ENCODE results near the gene RPS27A.
A peak's percentile ranks its signal among the peaks of the same experiment; 100 is the strongest.
"Not testable (repeated sequence)": the region's sequence is repeated elsewhere in the genome, so short reads cannot be mapped to it uniquely, and the experiment has no call there.

Gene RPS27A

DNA sequence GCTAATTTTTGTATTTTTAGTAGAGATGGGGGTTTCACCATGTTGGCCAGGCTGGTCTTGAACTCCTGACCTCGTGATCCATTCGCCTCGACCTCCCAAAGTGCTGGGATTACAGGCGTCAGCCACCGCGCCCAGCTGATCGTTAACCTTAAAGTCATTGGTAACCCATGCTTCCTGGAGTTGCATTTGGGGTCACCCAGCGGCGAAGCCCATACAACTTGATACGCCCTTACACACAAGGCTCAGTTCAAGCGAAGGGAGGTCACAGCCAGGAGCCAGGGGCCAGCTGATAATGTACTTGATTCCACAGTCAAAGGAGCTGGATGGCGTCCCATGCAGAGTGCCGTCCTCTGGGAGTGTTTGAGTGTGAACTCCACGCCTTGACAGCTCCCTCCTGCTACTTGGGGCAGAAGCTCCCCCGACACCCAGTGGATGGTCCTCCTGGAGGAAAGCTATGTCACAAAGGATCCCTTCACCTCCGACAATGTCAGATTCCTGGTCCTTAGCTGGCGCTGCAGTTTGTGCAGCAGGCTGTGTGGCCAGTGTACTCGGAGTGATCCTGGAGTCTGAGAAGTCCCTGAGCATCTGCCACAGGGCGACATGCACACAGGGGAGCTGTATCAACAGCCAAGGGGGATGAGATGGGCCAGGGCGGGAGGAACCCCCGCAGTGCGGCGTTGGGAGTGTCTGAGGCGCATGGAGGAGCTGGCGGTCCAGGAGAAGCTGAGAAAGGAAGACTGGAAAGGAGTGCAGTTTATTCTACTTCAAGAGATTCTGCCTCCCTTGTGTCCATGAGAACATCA is 8.3 kb upstream of the RPS27A start:
- ATAC-seq (ENCODE audit: insufficient read depth, low read depth) (no peak), DNase-seq (no peak)
- Histone ChIP-seq H3K27me3 (ENCODE audit: insufficient read depth, low read length, poor library complexity) (no peaks in the 10 kb centered on the region), H3K4me2 (ENCODE audit: insufficient read depth, low read length) (no peak overlapping the region), H3K4me3 (ENCODE audit: low read depth in 1 of 2, low read length in 2 of 2) (no peak overlapping the region), H3K9me3 (ENCODE audit: insufficient read depth, low read length, severe bottlenecking) (no peaks in the 10 kb centered on the region), H2AFZ (ENCODE audit: low read depth, low read length) (no peak overlapping the region), H3K4me1 (ENCODE audit: insufficient read depth, low read length) (peaks cover 12% of the 10 kb centered on the region), H4K20me1 (ENCODE audit: insufficient read depth, low read length) (no peaks in the 10 kb centered on the region; the same call in 1 of the 2 replicates), H3K36me3 (ENCODE audit: insufficient read depth, low read length) (peaks cover 16% of the 10 kb centered on the region), H3K9ac (ENCODE audit: low read depth, low read length) (no peak overlapping the region), H3K27ac (ENCODE audit: low read length) (no peak overlapping the region), H3K79me2 (ENCODE audit: insufficient read depth, low read length) (peaks cover 45% of the 10 kb centered on the region)
- TF ChIP-seq EZH2 (IDR thresholded peaks at IDR 0.05; ENCODE audit: borderline replicate concordance, low read depth, low read length, severe bottlenecking) = no peak
- TF ChIP-seq, protein P1, sequence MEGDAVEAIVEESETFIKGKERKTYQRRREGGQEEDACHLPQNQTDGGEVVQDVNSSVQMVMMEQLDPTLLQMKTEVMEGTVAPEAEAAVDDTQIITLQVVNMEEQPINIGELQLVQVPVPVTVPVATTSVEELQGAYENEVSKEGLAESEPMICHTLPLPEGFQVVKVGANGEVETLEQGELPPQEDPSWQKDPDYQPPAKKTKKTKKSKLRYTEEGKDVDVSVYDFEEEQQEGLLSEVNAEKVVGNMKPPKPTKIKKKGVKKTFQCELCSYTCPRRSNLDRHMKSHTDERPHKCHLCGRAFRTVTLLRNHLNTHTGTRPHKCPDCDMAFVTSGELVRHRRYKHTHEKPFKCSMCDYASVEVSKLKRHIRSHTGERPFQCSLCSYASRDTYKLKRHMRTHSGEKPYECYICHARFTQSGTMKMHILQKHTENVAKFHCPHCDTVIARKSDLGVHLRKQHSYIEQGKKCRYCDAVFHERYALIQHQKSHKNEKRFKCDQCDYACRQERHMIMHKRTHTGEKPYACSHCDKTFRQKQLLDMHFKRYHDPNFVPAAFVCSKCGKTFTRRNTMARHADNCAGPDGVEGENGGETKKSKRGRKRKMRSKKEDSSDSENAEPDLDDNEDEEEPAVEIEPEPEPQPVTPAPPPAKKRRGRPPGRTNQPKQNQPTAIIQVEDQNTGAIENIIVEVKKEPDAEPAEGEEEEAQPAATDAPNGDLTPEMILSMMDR (IDR thresholded peaks at IDR 0.05; ENCODE audit: borderline replicate concordance, extremely low read depth, low read length, poor library complexity, severe bottlenecking) = no peak

DNA sequence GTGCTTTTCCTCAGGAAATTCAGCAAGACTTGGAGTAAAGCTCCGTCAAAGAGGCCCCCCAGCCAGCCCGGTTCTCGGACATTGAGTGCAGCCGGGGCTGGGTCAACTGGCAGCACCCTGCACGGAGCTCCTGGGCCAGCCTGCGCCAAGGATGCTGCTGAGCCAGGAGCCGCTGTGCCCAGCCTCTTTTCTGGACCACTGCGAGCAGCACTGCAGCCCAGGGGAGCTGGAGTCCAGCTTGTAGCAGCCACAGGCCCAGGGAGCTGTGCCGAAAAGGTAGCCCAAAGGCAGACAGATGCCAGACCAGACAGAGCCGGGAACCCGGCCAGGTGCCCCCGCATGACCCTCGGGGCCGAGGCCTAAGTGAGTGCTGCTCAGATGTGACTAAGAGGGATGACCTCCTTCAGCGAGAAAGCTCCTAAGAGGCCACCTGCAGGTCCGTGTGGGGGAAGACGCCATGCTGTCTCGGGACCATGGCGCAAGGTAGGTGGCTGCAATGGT is 7.7 kb upstream of the RPS27A start:
- H3K36me3 ChIP-seq (ENCODE audit: insufficient read depth, low read length) = peaks cover 16% of the 10 kb centered on the region
- no peak overlapping the region for H3K4me3 ChIP-seq (ENCODE audit: low read depth in 1 of 2, low read length in 2 of 2)
- H3K79me2 ChIP-seq (ENCODE audit: insufficient read depth, low read length) = peaks cover 50% of the 10 kb centered on the region
- no peak for DNase-seq
- H3K9me3 ChIP-seq (ENCODE audit: insufficient read depth, low read length, severe bottlenecking) = no peaks in the 10 kb centered on the region
- ATAC-seq (ENCODE audit: insufficient read depth, low read depth) = no peak
- no peak overlapping the region for H3K9ac ChIP-seq (ENCODE audit: low read depth, low read length)
- TF ChIP-seq EZH2 (IDR thresholded peaks at IDR 0.05; ENCODE audit: borderline replicate concordance, low read depth, low read length, severe bottlenecking) = no peak
- H2AFZ ChIP-seq (ENCODE audit: low read depth, low read length) = no peak overlapping the region
- H3K27ac ChIP-seq (ENCODE audit: low read length) = no peak overlapping the region
- no peaks in the 10 kb centered on the region for H3K27me3 ChIP-seq (ENCODE audit: insufficient read depth, low read length, poor library complexity)
- no peak overlapping the region for H3K4me2 ChIP-seq (ENCODE audit: insufficient read depth, low read length)
- no peaks in the 10 kb centered on the region; the same call in 1 of the 2 replicates for H4K20me1 ChIP-seq (ENCODE audit: insufficient read depth, low read length)
- peaks cover 17% of the 10 kb centered on the region for H3K4me1 ChIP-seq (ENCODE audit: insufficient read depth, low read length)

DNA sequence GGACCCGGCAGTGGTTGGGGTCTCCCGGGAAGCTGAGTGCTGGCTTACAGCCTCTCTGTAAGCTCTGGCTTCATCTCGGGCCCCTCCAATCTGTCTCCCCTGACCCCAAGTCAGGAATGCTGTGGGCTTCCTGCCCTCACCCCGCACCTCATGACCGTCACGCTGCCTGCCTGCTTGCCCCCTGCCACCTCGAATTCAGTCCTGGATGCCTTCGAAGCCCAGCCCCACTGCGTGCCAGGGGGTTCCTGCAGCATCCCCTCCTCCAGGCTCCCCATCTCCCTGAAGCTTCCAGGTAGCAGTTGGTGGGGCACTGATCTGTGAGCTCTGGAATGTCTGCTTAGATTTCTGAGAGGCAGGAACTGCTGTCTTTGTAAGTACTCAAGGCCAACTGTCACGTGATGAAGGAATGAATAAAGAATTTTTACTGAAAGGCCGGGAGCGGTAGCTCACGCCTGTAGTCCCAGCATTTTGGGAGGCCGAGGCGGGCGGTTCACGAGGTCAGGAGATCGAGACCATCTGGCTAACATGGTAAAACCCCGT is 6.9 kb upstream of the RPS27A start:
- no peaks in the 10 kb centered on the region for H3K27me3 ChIP-seq (ENCODE audit: insufficient read depth, low read length, poor library complexity)
- H3K4me2 ChIP-seq (ENCODE audit: insufficient read depth, low read length) = no peak overlapping the region
- DNase-seq (no peak), ATAC-seq (ENCODE audit: insufficient read depth, low read depth) (no peak)
- TF ChIP-seq, protein P1 (IDR thresholded peaks at IDR 0.05; ENCODE audit: borderline replicate concordance, extremely low read depth, low read length, poor library complexity, severe bottlenecking) = no peak
- TF ChIP-seq EZH2 (IDR thresholded peaks at IDR 0.05; ENCODE audit: borderline replicate concordance, low read depth, low read length, severe bottlenecking) = no peak
- no peak overlapping the region for H3K27ac ChIP-seq (ENCODE audit: low read length)
- peaks cover 16% of the 10 kb centered on the region for H3K36me3 ChIP-seq (ENCODE audit: insufficient read depth, low read length)
- H3K4me3 ChIP-seq (ENCODE audit: low read depth in 1 of 2, low read length in 2 of 2) = no peak overlapping the region
- H3K79me2 ChIP-seq (ENCODE audit: insufficient read depth, low read length) = peaks cover 58% of the 10 kb centered on the region
- no peaks in the 10 kb centered on the region; the same call in 1 of the 2 replicates for H4K20me1 ChIP-seq (ENCODE audit: insufficient read depth, low read length)
- H2AFZ ChIP-seq (ENCODE audit: low read depth, low read length) = no peak overlapping the region
- H3K9me3 ChIP-seq (ENCODE audit: insufficient read depth, low read length, severe bottlenecking) = no peaks in the 10 kb centered on the region
- H3K9ac ChIP-seq (ENCODE audit: low read depth, low read length) = no peak overlapping the region
- H3K4me1 ChIP-seq (ENCODE audit: insufficient read depth, low read length) = peaks cover 23% of the 10 kb centered on the region

DNA sequence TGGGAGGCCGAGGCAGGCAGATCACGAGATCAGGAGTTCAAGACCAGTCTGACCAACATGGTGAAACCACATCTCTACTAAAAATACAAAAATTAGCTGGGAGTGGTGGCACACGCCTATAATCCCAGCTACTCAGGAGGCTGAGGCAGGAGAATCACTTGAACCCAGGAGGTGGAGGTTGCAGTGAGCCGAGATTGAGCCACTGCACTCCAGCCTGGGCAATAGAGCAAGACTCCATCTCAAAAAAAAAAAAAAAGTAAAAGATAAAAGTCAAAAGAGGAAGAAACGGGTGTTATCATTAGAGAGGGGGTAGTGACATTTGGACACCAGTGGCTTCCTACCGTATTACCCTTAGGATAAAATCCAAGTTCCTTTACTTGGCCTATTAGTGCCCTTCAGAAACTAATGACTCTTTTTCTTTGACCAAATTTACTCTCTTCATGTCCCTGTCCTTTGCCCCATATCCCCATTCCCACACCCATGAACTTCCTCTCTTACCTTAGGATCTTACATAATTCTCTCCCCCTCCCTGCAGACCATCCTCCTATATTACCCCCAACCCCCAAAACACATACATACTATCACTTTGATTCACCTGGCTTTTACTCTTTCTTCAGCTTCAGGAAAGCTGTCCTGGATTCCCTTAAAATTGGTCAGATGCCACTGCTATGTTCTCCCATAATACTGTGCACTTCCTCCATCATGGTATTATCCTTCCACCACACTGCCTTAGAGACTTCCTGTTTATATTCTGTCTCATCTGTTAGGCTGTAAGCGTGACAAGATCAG is 4.9 kb upstream of the RPS27A start:
- Histone ChIP-seq H3K36me3 (ENCODE audit: insufficient read depth, low read length) (peaks cover 16% of the 10 kb centered on the region), H3K79me2 (ENCODE audit: insufficient read depth, low read length) (peaks cover 76% of the 10 kb centered on the region), H3K4me1 (ENCODE audit: insufficient read depth, low read length) (peaks cover 32% of the 10 kb centered on the region), H3K27ac (ENCODE audit: low read length) (peak overlapping the region; percentile 42), H3K4me2 (ENCODE audit: insufficient read depth, low read length) (peak overlapping the region; percentile 49), H2AFZ (ENCODE audit: low read depth, low read length) (0 out of 2 replicates have a peak overlapping the region, but pooled peaks have one; percentile 1)
- ATAC-seq (ENCODE audit: insufficient read depth, low read depth); DNase-seq; H4K20me1 ChIP-seq (ENCODE audit: insufficient read depth, low read length); H3K27me3 ChIP-seq (ENCODE audit: insufficient read depth, low read length, poor library complexity); H3K4me3 ChIP-seq (ENCODE audit: low read depth in 1 of 2, low read length in 2 of 2); H3K9me3 ChIP-seq (ENCODE audit: insufficient read depth, low read length, severe bottlenecking); H3K9ac ChIP-seq (ENCODE audit: low read depth, low read length): not testable (repeated sequence)

Data from DND-41 (cell line).